NB4 (cell line): ENCODE results near the gene ATRX.

Experiments used
- POLR2A ChIP-seq: IDR thresholded peaks from 2 replicates; pipeline ENCODE4 v1.6.1; 2011; ENCODE audit warnings: mild to moderate bottlenecking; ENCODE audit not compliant: insufficient read length; ENCODE audit errors: extremely low read depth
- TF ChIP-seq, protein P1 (sequence below): IDR thresholded peaks from one replicate; pipeline ENCODE4 v1.5.1; 2012; ENCODE audit warnings: low read depth, low read length

DNA sequence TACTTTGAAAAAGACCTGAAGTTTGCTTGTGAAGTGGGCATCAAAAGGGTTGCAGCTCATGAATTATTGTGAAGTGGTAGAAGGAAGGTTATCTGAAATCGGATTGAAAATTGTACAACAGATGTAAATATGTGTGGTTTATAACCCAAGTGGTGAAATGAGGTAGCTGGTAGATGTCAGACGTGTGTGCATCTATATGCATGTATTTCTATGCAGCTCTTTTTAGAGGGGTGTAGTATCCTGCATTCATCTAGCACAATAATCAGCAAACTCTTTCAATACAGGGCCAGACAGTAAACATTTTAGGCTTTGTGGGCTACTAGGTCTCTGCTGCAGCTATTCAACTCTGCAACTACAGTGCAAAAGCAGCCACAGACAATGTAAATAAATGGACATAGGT is 9.4 kb downstream of the ATRX start:
- no peak for TF ChIP-seq POLR2A
- TF ChIP-seq, protein P1, sequence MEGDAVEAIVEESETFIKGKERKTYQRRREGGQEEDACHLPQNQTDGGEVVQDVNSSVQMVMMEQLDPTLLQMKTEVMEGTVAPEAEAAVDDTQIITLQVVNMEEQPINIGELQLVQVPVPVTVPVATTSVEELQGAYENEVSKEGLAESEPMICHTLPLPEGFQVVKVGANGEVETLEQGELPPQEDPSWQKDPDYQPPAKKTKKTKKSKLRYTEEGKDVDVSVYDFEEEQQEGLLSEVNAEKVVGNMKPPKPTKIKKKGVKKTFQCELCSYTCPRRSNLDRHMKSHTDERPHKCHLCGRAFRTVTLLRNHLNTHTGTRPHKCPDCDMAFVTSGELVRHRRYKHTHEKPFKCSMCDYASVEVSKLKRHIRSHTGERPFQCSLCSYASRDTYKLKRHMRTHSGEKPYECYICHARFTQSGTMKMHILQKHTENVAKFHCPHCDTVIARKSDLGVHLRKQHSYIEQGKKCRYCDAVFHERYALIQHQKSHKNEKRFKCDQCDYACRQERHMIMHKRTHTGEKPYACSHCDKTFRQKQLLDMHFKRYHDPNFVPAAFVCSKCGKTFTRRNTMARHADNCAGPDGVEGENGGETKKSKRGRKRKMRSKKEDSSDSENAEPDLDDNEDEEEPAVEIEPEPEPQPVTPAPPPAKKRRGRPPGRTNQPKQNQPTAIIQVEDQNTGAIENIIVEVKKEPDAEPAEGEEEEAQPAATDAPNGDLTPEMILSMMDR = no peak
